Activated T-helper 1 cell treated with anti-CD3 and anti-CD28 coated beads, Interleukin-12 subunit alpha, Interleukin-12 subunit beta, Interleukin-2, Interleukin-4 antibody, amounts not matched to agents 30 ng/mL and 10 ng/mL and 1 ng/mL, durations not matched to agents 14 hours and 24 hours and 36 hours (primary cell): ENCODE measurements around the gene CRP. TPM values are rescaled to one million over a fixed set of nuclear protein-coding genes. Genes with fewer than 3 reads are reported as not detected.
"Not testable (repeated sequence)": the region's sequence is repeated elsewhere in the genome, so short reads cannot be mapped to it uniquely, and the experiment has no call there.

ENCODE experiments used
- DNase-seq: peaks from one replicate; pipeline ENCODE4 v3.0.0; 2021; ENCODE audit warnings: low spot score
- H3K27ac Mint-ChIP-seq: one replicate; pipeline ENCODE4 v1.8.0; 2021; ENCODE audit warnings: mild to moderate bottlenecking, mixed read lengths
- H3K27me3 Mint-ChIP-seq: one replicate; pipeline ENCODE4 v1.8.0; 2022; ENCODE audit warnings: mild to moderate bottlenecking, moderate library complexity, mixed read lengths; ENCODE audit not compliant: insufficient read depth
- H3K36me3 Mint-ChIP-seq: one replicate; pipeline ENCODE4 v1.8.0; 2021; ENCODE audit warnings: low read depth, mixed read lengths
- H3K4me1 Mint-ChIP-seq: one replicate; pipeline ENCODE4 v1.8.0; 2021; ENCODE audit warnings: low read depth, mixed read lengths
- H3K4me3 Mint-ChIP-seq: one replicate; pipeline ENCODE4 v1.8.0; 2021; ENCODE audit warnings: mild to moderate bottlenecking, moderate library complexity, mixed read lengths
- H3K9me3 Mint-ChIP-seq: one replicate; pipeline ENCODE4 v1.8.0; 2021; ENCODE audit warnings: mixed read lengths
- intact Hi-C: fragments of 100-400 bp; cut with micrococcal nuclease; formaldehyde crosslinking; loops from one replicate; pipeline ENCODE4 v1.15.1; 2024
- total RNA-seq: library from RNA; stranded (reverse); gene quantifications from 2 replicates; pipeline ENCODE4 v1.2.3, GENCODE V29; 2022

Gene CRP
- total RNA-seq, 1 donor from 2014 or later = not detected

- no peaks in the 10 kb centered on the region for H3K9me3 Mint-ChIP-seq
Measured at GRCh38 chr1:159678939-159679338, 35.5 kb downstream of the CRP start.

DNA sequence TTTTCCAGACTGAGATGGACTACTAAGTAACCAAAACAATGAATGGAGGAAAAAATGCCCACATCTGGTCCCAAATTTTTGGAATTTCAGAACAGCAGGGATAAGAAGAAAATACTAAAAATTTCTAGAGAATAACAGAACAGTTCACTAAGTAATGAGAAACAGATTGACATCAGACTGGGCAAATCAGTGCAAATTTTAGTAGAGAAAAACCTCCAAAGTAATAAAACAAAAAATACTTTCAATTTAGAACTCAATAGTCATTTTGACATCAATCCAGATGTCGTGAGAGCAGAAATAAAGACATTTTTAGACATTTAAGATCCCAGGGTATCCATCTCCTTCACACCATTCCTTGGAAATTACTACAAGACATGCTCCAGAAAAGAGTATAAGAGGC lies 39.3 kb downstream of the CRP start:
- H3K4me1 Mint-ChIP-seq = no peaks in the 10 kb centered on the region
- DNase-seq = no peak
- H3K9me3 Mint-ChIP-seq = no peaks in the 10 kb centered on the region
- peaks cover 5% of the 10 kb centered on the region for H3K27me3 Mint-ChIP-seq
- no peaks in the 10 kb centered on the region for H3K36me3 Mint-ChIP-seq
- intact Hi-C loops = no loop called here
- no peak overlapping the region for H3K4me3 Mint-ChIP-seq
- no peak overlapping the region for H3K27ac Mint-ChIP-seq

More at GRCh38 chr1:159678939-159679338, 35.5 kb downstream of the CRP start:
- Mint-ChIP-seq H3K36me3 (no peaks in the 10 kb centered on the region), H3K4me1 (no peaks in the 10 kb centered on the region), H3K27me3 (no peaks in the 10 kb centered on the region), H3K4me3 (no peak overlapping the region), H3K27ac (no peak overlapping the region)
- intact Hi-C loops = no loop called here
- no peak for DNase-seq

GRCh38 chr1:159672390-159672789 lies 42.0 kb downstream of the CRP start:
- H3K4me1 Mint-ChIP-seq, H3K4me3 Mint-ChIP-seq, intact Hi-C loops, H3K9me3 Mint-ChIP-seq, H3K36me3 Mint-ChIP-seq, H3K27me3 Mint-ChIP-seq, DNase-seq, H3K27ac Mint-ChIP-seq: not testable (repeated sequence)

DNA sequence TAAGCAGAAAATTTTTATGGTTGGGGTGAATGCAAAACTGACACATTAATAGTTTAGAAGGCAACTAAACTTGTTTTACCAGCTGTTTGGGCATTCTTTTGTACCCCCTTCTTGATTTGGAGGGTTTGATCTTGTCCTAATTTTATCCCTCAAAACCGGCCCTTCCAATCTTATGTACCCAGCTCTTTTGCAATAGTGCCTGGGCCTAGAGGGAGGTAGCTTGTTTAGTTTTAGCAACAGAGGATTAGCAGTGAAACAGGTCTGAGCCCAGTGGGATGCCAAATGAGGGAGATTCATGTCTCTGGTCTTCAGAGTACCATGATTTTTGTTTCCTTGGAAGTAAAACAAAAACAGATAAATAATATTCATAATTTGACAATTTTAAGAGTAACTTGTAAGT lies 45.1 kb downstream of the CRP start:
- intact Hi-C loops = no loop called here
- Mint-ChIP-seq H3K4me1 (no peaks in the 10 kb centered on the region), H3K36me3 (no peaks in the 10 kb centered on the region), H3K27me3 (peaks cover 5% of the 10 kb centered on the region), H3K27ac (no peak overlapping the region), H3K9me3 (no peaks in the 10 kb centered on the region), H3K4me3 (no peak overlapping the region)
- no peak for DNase-seq

DNA sequence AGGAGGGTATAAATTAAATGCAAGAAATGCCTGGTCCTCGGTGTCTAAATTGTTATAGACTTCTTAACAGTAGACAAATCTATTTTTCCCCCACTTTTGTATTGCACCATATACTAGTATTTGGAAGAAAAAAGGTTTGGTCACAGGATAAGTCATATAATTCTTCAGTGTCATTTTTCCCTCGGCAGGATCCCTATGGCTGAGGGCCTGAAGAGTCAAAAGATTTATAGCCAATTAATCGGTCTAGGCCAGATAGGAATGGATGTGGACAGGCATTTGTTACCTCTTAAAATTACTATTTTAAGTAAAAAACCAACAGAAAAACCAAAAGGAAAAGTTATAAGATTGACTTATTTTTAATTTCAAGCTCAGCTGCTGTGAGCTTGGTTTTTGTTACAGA lies 45.6 kb downstream of the CRP start:
- no peaks in the 10 kb centered on the region for H3K4me1 Mint-ChIP-seq

DNA sequence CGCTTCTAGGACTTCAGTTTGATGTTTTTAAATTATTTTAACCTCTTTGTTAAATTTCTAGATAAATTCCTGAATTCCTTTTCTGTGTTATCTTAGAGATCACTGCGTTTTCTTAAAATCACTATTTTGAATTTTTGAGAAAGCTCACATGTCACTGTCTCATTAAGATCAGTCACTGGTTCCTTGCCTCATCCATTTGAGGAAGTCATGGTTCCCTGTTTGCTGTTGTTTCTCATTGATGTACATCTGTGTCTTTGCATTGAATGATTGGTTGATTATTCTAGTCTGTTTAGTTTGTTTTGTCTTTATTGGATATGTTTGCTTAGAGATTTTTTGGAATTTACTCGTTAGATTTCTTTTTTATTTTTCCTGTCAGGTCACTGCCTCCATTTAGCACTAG lies 50.1 kb downstream of the CRP start:
- H3K27ac Mint-ChIP-seq = no peak overlapping the region

More for the DNA sequence above, 45.6 kb downstream of the CRP start:
- no peaks in the 10 kb centered on the region for H3K36me3 Mint-ChIP-seq
- no peaks in the 10 kb centered on the region for H3K9me3 Mint-ChIP-seq
- H3K27ac Mint-ChIP-seq = no peak overlapping the region
- H3K4me3 Mint-ChIP-seq = no peak overlapping the region
- peaks cover 5% of the 10 kb centered on the region for H3K27me3 Mint-ChIP-seq
- DNase-seq = no peak
- intact Hi-C loops = no loop called here

GRCh38 chr1:159663552-159663951 lies 50.8 kb downstream of the CRP start:
- no peaks in the 10 kb centered on the region for H3K27me3 Mint-ChIP-seq
- no peaks in the 10 kb centered on the region for H3K4me1 Mint-ChIP-seq
- intact Hi-C loops = no loop called here
- H3K9me3 Mint-ChIP-seq = no peaks in the 10 kb centered on the region
- no peak overlapping the region for H3K27ac Mint-ChIP-seq
- no peak overlapping the region for H3K4me3 Mint-ChIP-seq
- no peak for DNase-seq
- H3K36me3 Mint-ChIP-seq = no peaks in the 10 kb centered on the region

More for the DNA sequence above, 50.1 kb downstream of the CRP start:
- H3K27me3 Mint-ChIP-seq = no peaks in the 10 kb centered on the region
- H3K9me3 Mint-ChIP-seq = no peaks in the 10 kb centered on the region
- H3K36me3 Mint-ChIP-seq = no peaks in the 10 kb centered on the region
- H3K4me1 Mint-ChIP-seq = no peaks in the 10 kb centered on the region
- no peak for DNase-seq
- intact Hi-C loops = no loop called here
- no peak overlapping the region for H3K4me3 Mint-ChIP-seq

Other genes starting within 250 kb of the CRP start
- gene OR10J5, start 178.6 kb downstream of the CRP start, total RNA-seq = not detected in 2 replicates
- not detected in 2 replicates for gene APCS, start 126.8 kb downstream of the CRP start, total RNA-seq
- 22.4 and 23.4 TPM in 2 replicates for gene DUSP23, start 66.4 kb upstream of the CRP start, total RNA-seq
- gene FCRL6, start 87.8 kb upstream of the CRP start, total RNA-seq = not detected in 2 replicates
- 0.49 and 0.69 TPM in 2 replicates for gene SLAMF8, start 112.3 kb upstream of the CRP start, total RNA-seq
- not detected in 2 replicates for gene VSIG8, start 148.1 kb upstream of the CRP start, total RNA-seq
- gene CFAP45, start 185.6 kb upstream of the CRP start, total RNA-seq = 0.78 and 1.7 TPM in 2 replicates
- gene TAGLN2, start 210.9 kb upstream of the CRP start, total RNA-seq = 442 and 461 TPM in 2 replicates
- not detected in 2 replicates for gene IGSF9, start 231.0 kb upstream of the CRP start, total RNA-seq
- not detected in 2 replicates for gene SLAMF9, start 239.6 kb upstream of the CRP start, total RNA-seq